H1 (cell line): ENCODE results near the gene CRACDL.

Experiments
- CHD2 ChIP-seq: IDR thresholded peaks from 2 replicates; pipeline ENCODE4 v1.6.1; 2012; ENCODE audit warnings: low read length, improper control_type of control experiment
- POLR2AphosphoS5 ChIP-seq: IDR thresholded peaks from 2 replicates; pipeline ENCODE4 v1.6.1; 2011; ENCODE audit warnings: low read depth, low read length

- TF ChIP-seq CHD2 (no peak), POLR2AphosphoS5 (no peak)
Observed at GRCh38 chr2:98833172-98833916, 102.7 kb downstream of the CRACDL start.
